ENCODE data around the gene ARHGEF18. TPM values are rescaled to one million over a fixed set of nuclear protein-coding genes. Genes with fewer than 3 reads are reported as not detected.

Gene ARHGEF18
- total RNA-seq, 1 experiment from 2014 or later, result 38.3 TPM

DNA sequence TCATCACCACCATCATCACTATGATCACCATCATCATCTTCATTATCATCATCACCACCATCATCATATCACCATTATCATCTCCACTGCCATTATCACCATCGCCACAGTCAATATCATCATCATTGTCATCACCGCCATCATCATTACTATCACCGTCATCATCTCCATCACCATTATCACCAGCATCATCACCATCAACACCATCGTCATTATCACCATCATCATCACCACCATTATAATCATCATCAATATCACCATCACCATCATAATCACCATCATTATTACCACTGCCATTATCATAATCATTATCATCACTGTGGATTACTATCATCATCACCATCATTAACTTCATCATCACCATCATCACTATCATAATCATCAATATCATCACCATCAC lies 17.3 kb upstream of the ARHGEF18 start:
- Mint-ChIP-seq H3K4me3 (no peak overlapping the region), H3K4me1 (no peaks in the 10 kb centered on the region), H3K27ac (no peak overlapping the region), H3K36me3 (ENCODE audit: insufficient read depth in 1 of 3, low read depth in 3 of 3) (no peaks in the 10 kb centered on the region), H3K9me3 (peaks cover 0 to 4% of the 10 kb centered on the region in 2 experiments; a peak in 3 of 5 replicates), H3K27me3 (ENCODE audit: low read depth) (peaks cover 6% of the 10 kb centered on the region; the same call in 1 of the 2 replicates)
- H3K9me3 ChIP-seq (ENCODE audit: control insufficient read depth, low read depth, low read length), result no peaks in the 10 kb centered on the region
- H4K8ac ChIP-seq (replicated peaks; ENCODE audit: insufficient read length, low read depth, low read length), result no peak overlapping the region
- H3K4me2 ChIP-seq (ENCODE audit: insufficient read depth, insufficient read length, low read length), result no peak overlapping the region
- H3K79me2 ChIP-seq (ENCODE audit: insufficient read depth, low read length), result no peaks in the 10 kb centered on the region
- H3K18ac ChIP-seq (ENCODE audit: insufficient read length, low read depth, low read length), result no peak overlapping the region
- no peak overlapping the region for H2BK5ac ChIP-seq (ENCODE audit: insufficient read length, low read length)
- no peak overlapping the region for H3K4ac ChIP-seq (ENCODE audit: low read depth, low read length)
- H3K9ac ChIP-seq (ENCODE audit: extremely low read depth, insufficient read length, low read length), result no peak overlapping the region
- 100% methylated on average over 2 of the region's 4 CpGs for WGBS (ENCODE audit: extremely low coverage, insufficient read length, low lambda C conversion rate)
- H2AFZ ChIP-seq (ENCODE audit: low read length), result no peak overlapping the region
- H2BK12ac ChIP-seq (ENCODE audit: insufficient read length, low read depth, low read length), result no peak overlapping the region
- no peaks in the 10 kb centered on the region for H3K23me2 ChIP-seq (ENCODE audit: insufficient read length, low read depth, low read length, poor library complexity, severe bottlenecking)
- no peaks in the 10 kb centered on the region for H3K79me1 ChIP-seq (ENCODE audit: insufficient read depth, low read depth, low read length, poor library complexity, severe bottlenecking)
- no peak overlapping the region for H2BK20ac ChIP-seq (ENCODE audit: low read depth, low read length, poor library complexity, severe bottlenecking)
- no peak overlapping the region for H3K27ac ChIP-seq (ENCODE audit: insufficient read length, low read depth, low read length)
- no peak overlapping the region for H4K91ac ChIP-seq (ENCODE audit: insufficient read length, low read depth, low read length)
- H3K23ac ChIP-seq (ENCODE audit: insufficient read length, low read depth, low read length), result no peak overlapping the region
- no peak overlapping the region for H3T11ph ChIP-seq (ENCODE audit: low read length)
- no peaks in the 10 kb centered on the region for H3K27me3 ChIP-seq (ENCODE audit: insufficient read depth, low read length)
- H2AK5ac ChIP-seq (ENCODE audit: insufficient read length, low read length), result no peak overlapping the region
- H2BK120ac ChIP-seq (ENCODE audit: low read depth, low read length, poor library complexity, severe bottlenecking), result no peak overlapping the region
- DNase-seq, result no peak
- H3K56ac ChIP-seq (ENCODE audit: insufficient read length, low read depth, low read length), result no peak overlapping the region
- no peaks in the 10 kb centered on the region for H4K20me1 ChIP-seq (ENCODE audit: control insufficient read depth, insufficient read depth, insufficient read length)
- no peak overlapping the region for H3K14ac ChIP-seq (ENCODE audit: insufficient read depth, low read length)
- TF ChIP-seq, protein P1, sequence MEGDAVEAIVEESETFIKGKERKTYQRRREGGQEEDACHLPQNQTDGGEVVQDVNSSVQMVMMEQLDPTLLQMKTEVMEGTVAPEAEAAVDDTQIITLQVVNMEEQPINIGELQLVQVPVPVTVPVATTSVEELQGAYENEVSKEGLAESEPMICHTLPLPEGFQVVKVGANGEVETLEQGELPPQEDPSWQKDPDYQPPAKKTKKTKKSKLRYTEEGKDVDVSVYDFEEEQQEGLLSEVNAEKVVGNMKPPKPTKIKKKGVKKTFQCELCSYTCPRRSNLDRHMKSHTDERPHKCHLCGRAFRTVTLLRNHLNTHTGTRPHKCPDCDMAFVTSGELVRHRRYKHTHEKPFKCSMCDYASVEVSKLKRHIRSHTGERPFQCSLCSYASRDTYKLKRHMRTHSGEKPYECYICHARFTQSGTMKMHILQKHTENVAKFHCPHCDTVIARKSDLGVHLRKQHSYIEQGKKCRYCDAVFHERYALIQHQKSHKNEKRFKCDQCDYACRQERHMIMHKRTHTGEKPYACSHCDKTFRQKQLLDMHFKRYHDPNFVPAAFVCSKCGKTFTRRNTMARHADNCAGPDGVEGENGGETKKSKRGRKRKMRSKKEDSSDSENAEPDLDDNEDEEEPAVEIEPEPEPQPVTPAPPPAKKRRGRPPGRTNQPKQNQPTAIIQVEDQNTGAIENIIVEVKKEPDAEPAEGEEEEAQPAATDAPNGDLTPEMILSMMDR (conservative IDR thresholded peaks at IDR 0.05), result no peak
- no peak overlapping the region for H2BK15ac ChIP-seq (ENCODE audit: low read depth, low read length)
- H4K5ac ChIP-seq (ENCODE audit: insufficient read length, low read depth, low read length), result no peak overlapping the region
- H3K4me1 ChIP-seq (ENCODE audit: insufficient read depth, low read length), result no peaks in the 10 kb centered on the region; the same call in 1 of the 2 replicates

Measured in H9 (cell line).